Liver (tissue), 9 donors: ENCODE data around the gene XYLB. TPM values are rescaled to one million over a fixed set of nuclear protein-coding genes. Genes with fewer than 3 reads are reported as not detected.

ENCODE experiments used
- DNase-seq: peaks from one replicate; pipeline ENCODE4 v3.0.0-alpha.2; 2017; ENCODE audit warnings: low spot score
- H3K27ac ChIP-seq, 2 donors: one replicate each; pipeline ENCODE4 v1.7.0; 2013; ENCODE audit warnings: inconsistent platforms in 2 of 2, low read length in 2 of 2, control low read depth in 1 of 2, low read depth in 1 of 2, mild to moderate bottlenecking in 1 of 2
- H3K27me3 ChIP-seq, 4 donors: one replicate each; pipeline versions ENCODE4 v1.6.1 to v1.7.0; 2013; ENCODE audit warnings: low read length in 3 of 4, inconsistent platforms in 1 of 4, mild to moderate bottlenecking in 1 of 4, moderate library complexity in 1 of 4; ENCODE audit not compliant: control insufficient read depth in 4 of 4, insufficient read depth in 4 of 4
- H3K36me3 ChIP-seq, 4 donors: one replicate each; pipeline versions ENCODE4 v1.6.1 to v1.7.0; 2013; ENCODE audit warnings: low read length in 3 of 4, mild to moderate bottlenecking in 3 of 4, low read depth in 1 of 4, moderate library complexity in 1 of 4; ENCODE audit not compliant: control insufficient read depth in 4 of 4, insufficient read depth in 3 of 4
- H3K4me1 ChIP-seq, 4 donors: one replicate each; pipeline versions ENCODE4 v1.6.1 to v1.7.0; 2013; ENCODE audit warnings: low read length in 3 of 4, mild to moderate bottlenecking in 3 of 4, moderate library complexity in 1 of 4; ENCODE audit not compliant: control insufficient read depth in 4 of 4, insufficient read depth in 4 of 4
- H3K4me3 ChIP-seq, 3 donors: one replicate each; pipeline versions ENCODE4 v1.6.1 to v1.7.0; 2013; ENCODE audit warnings: low read length in 3 of 3, control low read depth in 1 of 3, low read depth in 1 of 3, mild to moderate bottlenecking in 1 of 3
- H3K9ac ChIP-seq, 2 donors: one replicate each; pipeline ENCODE4 v1.7.0; 2013; ENCODE audit warnings: low read length in 2 of 2, mild to moderate bottlenecking in 2 of 2, moderate library complexity in 2 of 2, control low read depth in 1 of 2, low read depth in 1 of 2
- H3K9me3 ChIP-seq, 4 donors: one replicate each; pipeline versions ENCODE4 v1.6.1 to v1.7.0; 2013; ENCODE audit warnings: low read length in 3 of 4; ENCODE audit not compliant: control insufficient read depth in 4 of 4
- EGR1 ChIP-seq, 2 donors: IDR thresholded peaks; 2 replicates each; pipeline ENCODE4 v1.6.1; 2016 to 2018; ENCODE audit warnings: antibody characterized with exemption in 2 of 2, low read depth in 2 of 2
- FOXA1 ChIP-seq: IDR thresholded peaks from 2 replicates; pipeline ENCODE4 v1.6.1; 2016; ENCODE audit warnings: antibody characterized with exemption
- FOXA2 ChIP-seq: IDR thresholded peaks from 2 replicates; pipeline ENCODE4 v1.6.1; 2016; ENCODE audit warnings: antibody characterized with exemption
- HNF4G ChIP-seq: IDR thresholded peaks from 2 replicates; pipeline ENCODE4 v1.6.1; 2016; ENCODE audit warnings: antibody characterized with exemption
- JUND ChIP-seq, 2 donors: IDR thresholded peaks; 2 replicates each; pipeline ENCODE4 v1.6.1; 2016; ENCODE audit warnings: antibody characterized with exemption in 2 of 2
- NR2F2 ChIP-seq: IDR thresholded peaks from 2 replicates; pipeline ENCODE4 v1.6.1; 2016; ENCODE audit warnings: antibody characterized with exemption
- RAD21 ChIP-seq, 2 donors: IDR thresholded peaks; 2 replicates each; pipeline ENCODE4 v1.6.1; 2016; ENCODE audit warnings: antibody characterized with exemption in 2 of 2, mild to moderate bottlenecking in 2 of 2
- RXRA ChIP-seq, 2 donors: IDR thresholded peaks; 2 replicates each; pipeline ENCODE4 v1.6.1; 2017 to 2018; ENCODE audit warnings: antibody characterized with exemption in 2 of 2, mild to moderate bottlenecking in 1 of 2
- SP1 ChIP-seq: IDR thresholded peaks from 2 replicates; pipeline ENCODE4 v1.6.1; 2018; ENCODE audit warnings: antibody characterized with exemption, mild to moderate bottlenecking
- TAF1 ChIP-seq: conservative IDR thresholded peaks from 2 replicates; pipeline ENCODE4 v1.6.1; 2016; ENCODE audit warnings: antibody characterized with exemption, mild to moderate bottlenecking
- YY1 ChIP-seq: IDR thresholded peaks from 2 replicates; pipeline ENCODE4 v1.6.1; 2016; ENCODE audit warnings: antibody characterized with exemption, mild to moderate bottlenecking
- WGBS: extraction: QIAGEN DNeasy Blood & Tissue Kit; methylation state at CpG from one replicate; pipeline ENCODE4 v1.1.7; 2013; 5-methylcytosine and 5-hydroxymethylcytosine counted together
- polyA plus RNA-seq, 2 donors: library from polyadenylated mRNA; stranded (reverse) in 1 of 2; unstranded in 1 of 2; fragments of 200-250 nt in 1 of 2; fragments of >200 nt in 1 of 2; fragmentation: Nextera tagmentation in 1 of 2; extraction: Ambion mirVana in 1 of 2; gene quantifications; one replicate each; pipeline versions ENCODE4 v1.2.1 to v1.2.3, GENCODE V29; 2013 to 2015
- total RNA-seq, 2 donors: library from RNA; depleted of rRNA; stranded (reverse); fragments of >200 nt; gene quantifications; one replicate each; pipeline ENCODE4 v1.2.3, GENCODE V29; 2014
- TF ChIP-seq, protein P1 (sequence below): IDR thresholded peaks from 2 replicates; pipeline ENCODE4 v1.6.1; 2016; ENCODE audit warnings: antibody characterized with exemption
- TF ChIP-seq, protein P2 (sequence below): IDR thresholded peaks from 2 replicates; pipeline ENCODE4 v1.6.1; 2016; ENCODE audit warnings: antibody characterized with exemption, mild to moderate bottlenecking
- TF ChIP-seq, protein P3 (sequence below): fragments of 150-350 bp; IDR thresholded peaks from 2 replicates; pipeline ENCODE4 v1.5.1; 2017; ENCODE audit warnings: improper control_type of control experiment, low read depth, low read length; ENCODE audit not compliant: missing input control
- TF ChIP-seq, protein P4 (sequence below): IDR thresholded peaks from 2 replicates; pipeline ENCODE4 v1.6.1; 2016; ENCODE audit warnings: antibody characterized with exemption
- TF ChIP-seq, protein P5 (sequence below): IDR thresholded peaks from 2 replicates; pipeline ENCODE4 v1.6.1; 2016; ENCODE audit warnings: antibody characterized with exemption
- donor health status: healthy.
- donor health status: healthy.
- donor health status: healthy.
- donor health status: healthy.
- donor health status: healthy.

XYLB gene
- total and polyA plus RNA-seq, 4 donors, result 14.2 to 51.5 (median 18.0) TPM

DNA sequence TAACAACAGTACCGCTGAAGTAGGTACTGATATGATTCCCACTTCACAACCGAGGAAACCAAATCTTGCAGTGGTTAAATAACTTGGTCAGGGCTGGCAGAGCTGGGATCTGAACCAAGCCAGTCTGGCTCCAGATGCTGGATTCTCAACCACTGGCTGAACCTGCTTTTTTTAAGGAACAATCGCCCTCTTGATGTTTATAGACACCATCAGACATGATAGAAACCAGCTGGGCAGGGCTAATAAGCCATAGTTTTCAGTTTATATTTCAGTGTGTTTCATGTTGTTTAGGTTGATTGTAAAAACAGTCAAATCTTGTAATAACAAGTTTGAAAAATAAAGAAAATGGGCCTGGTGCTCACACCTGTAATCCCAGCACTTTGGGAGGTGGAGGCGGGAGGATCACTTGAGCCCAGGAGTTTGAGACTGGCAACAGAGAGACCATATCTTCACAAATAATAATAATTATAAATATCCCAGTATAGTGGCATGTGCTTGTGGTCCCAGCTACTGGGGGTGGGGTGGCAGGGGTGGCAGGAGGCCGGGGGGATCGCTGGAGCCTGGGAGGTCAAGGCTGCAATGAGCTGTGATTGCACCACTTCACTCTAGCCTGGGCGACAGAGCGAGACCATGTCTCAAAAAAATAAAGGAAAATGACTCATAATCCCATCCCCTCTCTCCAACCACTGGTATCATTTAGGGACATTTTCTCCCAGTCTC, 36.7 kb downstream of the XYLB start:
- Histone ChIP-seq H3K27ac (no peak overlapping the region), H3K36me3 (peaks cover 10 to 55% (median 43%) of the 10 kb centered on the region in 4 donors)
- no peak for DNase-seq

DNA sequence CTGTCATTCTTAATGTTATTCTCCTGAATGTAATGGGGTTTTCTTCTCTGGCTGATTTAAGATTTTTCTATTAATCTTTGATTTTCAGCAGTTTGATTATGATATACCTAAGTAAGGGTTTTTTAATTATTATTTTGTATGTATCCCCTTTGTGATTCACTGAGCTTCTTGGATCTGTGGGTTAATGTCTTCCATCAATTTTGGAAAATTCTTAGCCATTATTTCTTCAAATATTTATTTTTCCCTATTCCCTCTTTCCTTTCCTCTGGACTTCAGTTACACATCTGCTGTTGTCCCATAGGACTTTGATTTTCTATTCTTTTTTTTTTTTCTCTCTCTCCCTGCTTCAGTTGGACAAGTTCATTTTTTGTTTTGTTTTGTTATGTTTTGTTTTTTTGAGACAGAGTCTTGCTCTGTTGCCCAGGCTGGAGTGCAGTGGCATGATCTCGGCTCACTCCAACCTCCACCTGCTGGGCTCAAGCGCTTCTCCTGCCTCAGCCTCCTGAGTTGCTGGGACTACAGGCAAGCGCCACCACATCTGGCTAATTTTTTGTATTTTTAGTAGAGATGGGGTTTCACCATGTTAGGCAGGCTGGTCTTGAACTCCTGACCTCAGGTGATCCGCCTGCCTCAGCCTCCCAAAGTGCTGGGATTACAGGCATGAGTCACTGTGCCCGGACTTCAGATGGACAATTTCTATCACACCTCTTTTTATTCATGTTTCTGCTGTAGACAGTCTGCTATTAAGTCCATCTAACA, 40.6 kb downstream of the XYLB start:
- no peak for DNase-seq
- peaks cover 9 to 33% (median 20%) of the 10 kb centered on the region in 4 donors for H3K36me3 ChIP-seq
- no peak overlapping the region for H3K4me3 ChIP-seq
- no peaks in the 10 kb centered on the region for H3K27me3 ChIP-seq
- H3K9me3 ChIP-seq, result peaks cover 0 to 3% (median 1%) of the 10 kb centered on the region in 4 donors
- no peak overlapping the region for H3K9ac ChIP-seq
- TF ChIP-seq YY1, result no peak
- TF ChIP-seq TAF1, result no peak
- no peak for TF ChIP-seq HNF4G
- no peak for TF ChIP-seq RAD21 (IDR thresholded peaks at IDR 0.05)
- TF ChIP-seq JUND (IDR thresholded peaks at IDR 0.05), result no peak
- TF ChIP-seq, protein P1, sequence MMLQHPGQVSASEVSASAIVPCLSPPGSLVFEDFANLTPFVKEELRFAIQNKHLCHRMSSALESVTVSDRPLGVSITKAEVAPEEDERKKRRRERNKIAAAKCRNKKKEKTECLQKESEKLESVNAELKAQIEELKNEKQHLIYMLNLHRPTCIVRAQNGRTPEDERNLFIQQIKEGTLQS, result no peak
- no peak for TF ChIP-seq NR2F2
- TF ChIP-seq, protein P2, sequence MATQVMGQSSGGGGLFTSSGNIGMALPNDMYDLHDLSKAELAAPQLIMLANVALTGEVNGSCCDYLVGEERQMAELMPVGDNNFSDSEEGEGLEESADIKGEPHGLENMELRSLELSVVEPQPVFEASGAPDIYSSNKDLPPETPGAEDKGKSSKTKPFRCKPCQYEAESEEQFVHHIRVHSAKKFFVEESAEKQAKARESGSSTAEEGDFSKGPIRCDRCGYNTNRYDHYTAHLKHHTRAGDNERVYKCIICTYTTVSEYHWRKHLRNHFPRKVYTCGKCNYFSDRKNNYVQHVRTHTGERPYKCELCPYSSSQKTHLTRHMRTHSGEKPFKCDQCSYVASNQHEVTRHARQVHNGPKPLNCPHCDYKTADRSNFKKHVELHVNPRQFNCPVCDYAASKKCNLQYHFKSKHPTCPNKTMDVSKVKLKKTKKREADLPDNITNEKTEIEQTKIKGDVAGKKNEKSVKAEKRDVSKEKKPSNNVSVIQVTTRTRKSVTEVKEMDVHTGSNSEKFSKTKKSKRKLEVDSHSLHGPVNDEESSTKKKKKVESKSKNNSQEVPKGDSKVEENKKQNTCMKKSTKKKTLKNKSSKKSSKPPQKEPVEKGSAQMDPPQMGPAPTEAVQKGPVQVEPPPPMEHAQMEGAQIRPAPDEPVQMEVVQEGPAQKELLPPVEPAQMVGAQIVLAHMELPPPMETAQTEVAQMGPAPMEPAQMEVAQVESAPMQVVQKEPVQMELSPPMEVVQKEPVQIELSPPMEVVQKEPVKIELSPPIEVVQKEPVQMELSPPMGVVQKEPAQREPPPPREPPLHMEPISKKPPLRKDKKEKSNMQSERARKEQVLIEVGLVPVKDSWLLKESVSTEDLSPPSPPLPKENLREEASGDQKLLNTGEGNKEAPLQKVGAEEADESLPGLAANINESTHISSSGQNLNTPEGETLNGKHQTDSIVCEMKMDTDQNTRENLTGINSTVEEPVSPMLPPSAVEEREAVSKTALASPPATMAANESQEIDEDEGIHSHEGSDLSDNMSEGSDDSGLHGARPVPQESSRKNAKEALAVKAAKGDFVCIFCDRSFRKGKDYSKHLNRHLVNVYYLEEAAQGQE, result no peak
- TF ChIP-seq, protein P3, sequence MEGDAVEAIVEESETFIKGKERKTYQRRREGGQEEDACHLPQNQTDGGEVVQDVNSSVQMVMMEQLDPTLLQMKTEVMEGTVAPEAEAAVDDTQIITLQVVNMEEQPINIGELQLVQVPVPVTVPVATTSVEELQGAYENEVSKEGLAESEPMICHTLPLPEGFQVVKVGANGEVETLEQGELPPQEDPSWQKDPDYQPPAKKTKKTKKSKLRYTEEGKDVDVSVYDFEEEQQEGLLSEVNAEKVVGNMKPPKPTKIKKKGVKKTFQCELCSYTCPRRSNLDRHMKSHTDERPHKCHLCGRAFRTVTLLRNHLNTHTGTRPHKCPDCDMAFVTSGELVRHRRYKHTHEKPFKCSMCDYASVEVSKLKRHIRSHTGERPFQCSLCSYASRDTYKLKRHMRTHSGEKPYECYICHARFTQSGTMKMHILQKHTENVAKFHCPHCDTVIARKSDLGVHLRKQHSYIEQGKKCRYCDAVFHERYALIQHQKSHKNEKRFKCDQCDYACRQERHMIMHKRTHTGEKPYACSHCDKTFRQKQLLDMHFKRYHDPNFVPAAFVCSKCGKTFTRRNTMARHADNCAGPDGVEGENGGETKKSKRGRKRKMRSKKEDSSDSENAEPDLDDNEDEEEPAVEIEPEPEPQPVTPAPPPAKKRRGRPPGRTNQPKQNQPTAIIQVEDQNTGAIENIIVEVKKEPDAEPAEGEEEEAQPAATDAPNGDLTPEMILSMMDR, result no peak
- TF ChIP-seq SP1, result no peak
- TF ChIP-seq, protein P4, sequence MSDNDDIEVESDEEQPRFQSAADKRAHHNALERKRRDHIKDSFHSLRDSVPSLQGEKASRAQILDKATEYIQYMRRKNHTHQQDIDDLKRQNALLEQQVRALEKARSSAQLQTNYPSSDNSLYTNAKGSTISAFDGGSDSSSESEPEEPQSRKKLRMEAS, result no peak
- TF ChIP-seq, protein P5, sequence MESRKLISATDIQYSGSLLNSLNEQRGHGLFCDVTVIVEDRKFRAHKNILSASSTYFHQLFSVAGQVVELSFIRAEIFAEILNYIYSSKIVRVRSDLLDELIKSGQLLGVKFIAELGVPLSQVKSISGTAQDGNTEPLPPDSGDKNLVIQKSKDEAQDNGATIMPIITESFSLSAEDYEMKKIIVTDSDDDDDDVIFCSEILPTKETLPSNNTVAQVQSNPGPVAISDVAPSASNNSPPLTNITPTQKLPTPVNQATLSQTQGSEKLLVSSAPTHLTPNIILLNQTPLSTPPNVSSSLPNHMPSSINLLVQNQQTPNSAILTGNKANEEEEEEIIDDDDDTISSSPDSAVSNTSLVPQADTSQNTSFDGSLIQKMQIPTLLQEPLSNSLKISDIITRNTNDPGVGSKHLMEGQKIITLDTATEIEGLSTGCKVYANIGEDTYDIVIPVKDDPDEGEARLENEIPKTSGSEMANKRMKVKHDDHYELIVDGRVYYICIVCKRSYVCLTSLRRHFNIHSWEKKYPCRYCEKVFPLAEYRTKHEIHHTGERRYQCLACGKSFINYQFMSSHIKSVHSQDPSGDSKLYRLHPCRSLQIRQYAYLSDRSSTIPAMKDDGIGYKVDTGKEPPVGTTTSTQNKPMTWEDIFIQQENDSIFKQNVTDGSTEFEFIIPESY, result no peak
- TF ChIP-seq FOXA2, result no peak
- TF ChIP-seq EGR1 (IDR thresholded peaks at IDR 0.05; ENCODE audit: low read depth in 2 of 2), result no peak
- TF ChIP-seq RXRA (IDR thresholded peaks at IDR 0.05), result no peak
- peaks cover 2 to 3% (median 2%) of the 10 kb centered on the region in 4 donors for H3K4me1 ChIP-seq
- no peak overlapping the region for H3K27ac ChIP-seq
- WGBS, result 97% methylated on average over 5 of the region's 5 CpGs

More for the DNA sequence above, 36.7 kb downstream of the XYLB start:
- H3K9me3 ChIP-seq, result peaks cover 0 to 3% (median 1%) of the 10 kb centered on the region in 4 donors
- H3K4me3 ChIP-seq, result no peak overlapping the region
- no peaks in the 10 kb centered on the region for H3K27me3 ChIP-seq
- 96% methylated on average over 8 of the region's 8 CpGs for WGBS
- H3K9ac ChIP-seq, result no peak overlapping the region
- peaks cover 2 to 3% (median 2%) of the 10 kb centered on the region in 4 donors for H3K4me1 ChIP-seq
- TF ChIP-seq FOXA1, result no peak
- no peak for TF ChIP-seq EGR1 (IDR thresholded peaks at IDR 0.05; ENCODE audit: low read depth in 2 of 2)
